HepG2 (cell line): ENCODE data around the gene GLDN. TPM values are rescaled to one million over a fixed set of nuclear protein-coding genes. Genes with fewer than 3 reads are reported as not detected.

ENCODE experiments used
- EP300 ChIP-seq, 3 experiments: sonication (generic) in 1 of 3; formaldehyde crosslinking in 1 of 3; IDR thresholded peaks; 2 replicates each; pipeline versions ENCODE4 v1.5.1 to v1.6.1; 2011 to 2020; ENCODE audit warnings: low read depth in 2 of 3, low read length in 2 of 3, borderline replicate concordance in 1 of 3, improper control_type of control experiment in 1 of 3, mild to moderate bottlenecking in 1 of 3, missing genetic modification reagents in 1 of 3, moderate library complexity in 1 of 3
- FOXJ3 ChIP-seq: sonication (generic); formaldehyde crosslinking; IDR thresholded peaks from 2 replicates; pipeline ENCODE4 v1.4.0; 2020; ENCODE audit warnings: missing genetic modification reagents, mild to moderate bottlenecking, borderline replicate concordance
- GATA4 ChIP-seq: sonication (generic); IDR thresholded peaks from 2 replicates; pipeline ENCODE4 v1.6.1; 2016; ENCODE audit warnings: antibody characterized with exemption, low read depth, borderline replicate concordance
- MEF2D ChIP-seq: sonication (generic); formaldehyde crosslinking; IDR thresholded peaks from 2 replicates; pipeline ENCODE4 v1.5.1; 2020; ENCODE audit warnings: mild to moderate bottlenecking, missing genetic modification reagents
- NFKBIZ ChIP-seq: IDR thresholded peaks from 2 replicates; pipeline ENCODE4 v1.6.1; 2018; ENCODE audit warnings: missing genetic modification reagents, missing compliant biosample characterization
- SMC3 ChIP-seq: IDR thresholded peaks from 2 replicates; pipeline ENCODE4 v1.6.1; 2011; ENCODE audit warnings: low read length, improper control_type of control experiment
- TMF1 ChIP-seq: sonication (generic); formaldehyde crosslinking; IDR thresholded peaks from 2 replicates; pipeline ENCODE4 v1.8.1; 2022; ENCODE audit warnings: low read depth, missing genetic modification reagents
- ZBTB8A ChIP-seq: sonication (generic); formaldehyde crosslinking; IDR thresholded peaks from 2 replicates; pipeline ENCODE4 v1.4.0; 2020; ENCODE audit warnings: mild to moderate bottlenecking, low read depth, missing genetic modification reagents, borderline replicate concordance
- ZC3H4 ChIP-seq: sonication (generic); formaldehyde crosslinking; IDR thresholded peaks from 2 replicates; pipeline ENCODE4 v1.4.0; 2020; ENCODE audit warnings: missing genetic modification reagents, borderline replicate concordance
- ZNF235 ChIP-seq: sonication (generic); formaldehyde crosslinking; IDR thresholded peaks from 2 replicates; pipeline ENCODE4 v1.8.1; 2023; ENCODE audit warnings: mild to moderate bottlenecking, missing genetic modification reagents, borderline replicate concordance
- ZNF33A ChIP-seq: sonication (generic); formaldehyde crosslinking; IDR thresholded peaks from 2 replicates; pipeline ENCODE4 v1.5.1; 2020; ENCODE audit warnings: missing genetic modification reagents, mild to moderate bottlenecking, moderate library complexity, borderline replicate concordance
- ZNF605 ChIP-seq: sonication (generic); formaldehyde crosslinking; IDR thresholded peaks from 2 replicates; pipeline ENCODE4 v1.8.0; 2022; ENCODE audit warnings: mild to moderate bottlenecking, missing genetic modification reagents
- ZNF619 ChIP-seq: sonication (generic); formaldehyde crosslinking; IDR thresholded peaks from 2 replicates; pipeline ENCODE4 v1.4.0; 2020; ENCODE audit warnings: mild to moderate bottlenecking, missing genetic modification reagents
- ZNF709 ChIP-seq: sonication (generic); formaldehyde crosslinking; IDR thresholded peaks from 2 replicates; pipeline ENCODE4 v1.5.0; 2020; ENCODE audit warnings: mild to moderate bottlenecking, missing genetic modification reagents
- ZNF788 ChIP-seq: sonication (generic); formaldehyde crosslinking; IDR thresholded peaks from 2 replicates; pipeline ENCODE4 v1.5.0; 2020; ENCODE audit warnings: mild to moderate bottlenecking, missing genetic modification reagents, borderline replicate concordance
- polyA plus RNA-seq, 8 experiments: library from polyadenylated mRNA; depleted of rRNA in 3 of 8; stranded (reverse) in 7 of 8; unstranded in 1 of 8; fragments of >200 nt; fragmentation: Illumina TruSeq in 4 of 8; extraction: Trizol in 4 of 8; gene quantifications; 2 replicates each; pipeline versions ENCODE4 v1.2.1 to v1.2.3, GENCODE V29; 2011 to 2016; ENCODE audit warnings: low read depth in 4 of 8, missing spikeins in 1 of 8, mixed read lengths in 1 of 8; ENCODE audit not compliant: insufficient read depth in 1 of 8
- total RNA-seq, 5 experiments: library from RNA; depleted of rRNA; stranded (reverse); fragments of >200 nt; fragmentation: Illumina TruSeq; extraction: Trizol; gene quantifications; 2 replicates each; pipeline ENCODE4 v1.2.3, GENCODE V29; 2016; ENCODE audit warnings: low read depth in 1 of 5
- TF ChIP-seq, protein P1 (sequence below): IDR thresholded peaks from 2 replicates; pipeline ENCODE4 v1.6.1; 2018; ENCODE audit warnings: missing genetic modification reagents
- TF ChIP-seq, protein P2 (sequence below): sonication (generic); formaldehyde crosslinking; IDR thresholded peaks from 2 replicates; pipeline ENCODE4 v1.4.0; 2020; ENCODE audit warnings: missing genetic modification reagents
- TF ChIP-seq, protein P3 (sequence below): sonication (generic); formaldehyde crosslinking; IDR thresholded peaks from 2 replicates; pipeline ENCODE4 v1.4.0; 2020; ENCODE audit warnings: mild to moderate bottlenecking, missing genetic modification reagents

Gene GLDN
- total and polyA plus RNA-seq, 2 of the 13 experiments (the other 11 are each of a cell fraction or from before 2014, with no cell fraction given): 0.86 to 1.0 TPM

DNA sequence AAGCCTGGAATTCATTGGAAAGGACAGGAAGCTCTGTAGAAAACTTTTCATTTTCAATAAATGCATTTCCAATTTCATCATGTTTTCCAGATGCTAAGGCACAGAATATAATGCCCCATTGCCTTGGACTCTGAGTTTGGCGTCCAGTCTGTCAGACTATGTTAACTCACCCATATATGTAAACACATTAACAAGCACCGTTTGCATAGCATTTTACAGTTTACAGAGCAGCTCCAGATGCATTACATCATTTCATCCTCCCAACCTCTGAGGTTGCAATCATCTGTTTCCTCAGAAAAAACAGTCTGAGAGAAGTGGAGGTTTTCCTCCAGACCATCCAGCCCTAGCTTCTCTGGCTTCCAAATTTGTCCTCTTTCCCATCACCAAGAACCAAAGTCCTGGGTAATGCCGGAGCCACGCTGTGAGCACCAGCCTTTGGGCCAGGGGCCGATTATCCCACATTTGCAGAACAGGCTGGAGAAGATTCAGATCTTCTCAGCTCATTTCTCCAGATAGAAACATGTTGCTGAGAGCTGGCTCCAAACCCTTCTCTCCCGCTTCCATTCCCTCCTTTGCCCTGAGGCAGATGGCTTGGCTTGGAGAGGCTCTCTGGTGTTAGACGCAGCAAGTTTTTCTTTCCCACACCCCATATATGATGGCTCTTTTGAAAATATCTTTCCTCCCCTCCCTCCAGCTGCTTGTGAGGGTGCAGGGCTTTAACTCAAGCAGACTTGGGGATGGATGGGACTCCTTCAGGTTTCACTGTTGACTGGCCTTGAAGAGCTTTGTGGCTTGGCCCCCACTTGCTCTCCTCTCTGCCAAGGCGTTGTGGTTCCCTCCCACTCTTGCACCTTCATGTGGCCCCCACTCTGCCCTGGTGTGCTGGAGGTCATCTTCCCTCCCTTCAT is 29.0 kb upstream of the GLDN start (continued):
- TF ChIP-seq TMF1 (CRISPR knock-in tag) (no peak), NFKBIZ (CRISPR knock-in tag) (0 out of 2 replicates have a peak, but pooled peaks have one; percentile 39), ZNF709 (no peak), MEF2D (CRISPR knock-in tag) (no peak), ZNF605 (CRISPR knock-in tag) (no peak), EP300 (IDR thresholded peaks at IDR 0.05; ENCODE audit: low read depth in 2 of 2, low read length in 2 of 2) (peak in 1 of 2 experiments; percentile 81; a peak in 3 of 4 replicates), EP300 (CRISPR knock-in tag; IDR thresholded peaks at IDR 0.05; ENCODE audit: borderline replicate concordance) (peak; percentile 59; the same call in 1 of the 2 replicates), FOXJ3 (peak; percentile 54; the same call in 1 of the 2 replicates), SMC3 (0 out of 2 replicates have a peak, but pooled peaks have one; percentile 5), ZNF619 (CRISPR knock-in tag) (no peak), ZNF788 (CRISPR knock-in tag) (no peak; the same call in 1 of the 2 replicates), GATA4 (no peak), ZC3H4 (CRISPR knock-in tag) (0 out of 2 replicates have a peak, but pooled peaks have one; percentile 13), ZNF33A (CRISPR knock-in tag) (no peak; the same call in 1 of the 2 replicates), ZBTB8A (CRISPR knock-in tag) (no peak), ZNF235 (CRISPR knock-in tag) (no peak)
- TF ChIP-seq, protein P1, sequence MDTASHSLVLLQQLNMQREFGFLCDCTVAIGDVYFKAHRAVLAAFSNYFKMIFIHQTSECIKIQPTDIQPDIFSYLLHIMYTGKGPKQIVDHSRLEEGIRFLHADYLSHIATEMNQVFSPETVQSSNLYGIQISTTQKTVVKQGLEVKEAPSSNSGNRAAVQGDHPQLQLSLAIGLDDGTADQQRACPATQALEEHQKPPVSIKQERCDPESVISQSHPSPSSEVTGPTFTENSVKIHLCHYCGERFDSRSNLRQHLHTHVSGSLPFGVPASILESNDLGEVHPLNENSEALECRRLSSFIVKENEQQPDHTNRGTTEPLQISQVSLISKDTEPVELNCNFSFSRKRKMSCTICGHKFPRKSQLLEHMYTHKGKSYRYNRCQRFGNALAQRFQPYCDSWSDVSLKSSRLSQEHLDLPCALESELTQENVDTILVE (CRISPR knock-in tag): no peak
- TF ChIP-seq, protein P2, sequence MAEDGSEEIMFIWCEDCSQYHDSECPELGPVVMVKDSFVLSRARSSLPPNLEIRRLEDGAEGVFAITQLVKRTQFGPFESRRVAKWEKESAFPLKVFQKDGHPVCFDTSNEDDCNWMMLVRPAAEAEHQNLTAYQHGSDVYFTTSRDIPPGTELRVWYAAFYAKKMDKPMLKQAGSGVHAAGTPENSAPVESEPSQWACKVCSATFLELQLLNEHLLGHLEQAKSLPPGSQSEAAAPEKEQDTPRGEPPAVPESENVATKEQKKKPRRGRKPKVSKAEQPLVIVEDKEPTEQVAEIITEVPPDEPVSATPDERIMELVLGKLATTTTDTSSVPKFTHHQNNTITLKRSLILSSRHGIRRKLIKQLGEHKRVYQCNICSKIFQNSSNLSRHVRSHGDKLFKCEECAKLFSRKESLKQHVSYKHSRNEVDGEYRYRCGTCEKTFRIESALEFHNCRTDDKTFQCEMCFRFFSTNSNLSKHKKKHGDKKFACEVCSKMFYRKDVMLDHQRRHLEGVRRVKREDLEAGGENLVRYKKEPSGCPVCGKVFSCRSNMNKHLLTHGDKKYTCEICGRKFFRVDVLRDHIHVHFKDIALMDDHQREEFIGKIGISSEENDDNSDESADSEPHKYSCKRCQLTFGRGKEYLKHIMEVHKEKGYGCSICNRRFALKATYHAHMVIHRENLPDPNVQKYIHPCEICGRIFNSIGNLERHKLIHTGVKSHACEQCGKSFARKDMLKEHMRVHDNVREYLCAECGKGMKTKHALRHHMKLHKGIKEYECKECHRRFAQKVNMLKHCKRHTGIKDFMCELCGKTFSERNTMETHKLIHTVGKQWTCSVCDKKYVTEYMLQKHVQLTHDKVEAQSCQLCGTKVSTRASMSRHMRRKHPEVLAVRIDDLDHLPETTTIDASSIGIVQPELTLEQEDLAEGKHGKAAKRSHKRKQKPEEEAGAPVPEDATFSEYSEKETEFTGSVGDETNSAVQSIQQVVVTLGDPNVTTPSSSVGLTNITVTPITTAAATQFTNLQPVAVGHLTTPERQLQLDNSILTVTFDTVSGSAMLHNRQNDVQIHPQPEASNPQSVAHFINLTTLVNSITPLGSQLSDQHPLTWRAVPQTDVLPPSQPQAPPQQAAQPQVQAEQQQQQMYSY (CRISPR knock-in tag): no peak
- TF ChIP-seq, protein P3, sequence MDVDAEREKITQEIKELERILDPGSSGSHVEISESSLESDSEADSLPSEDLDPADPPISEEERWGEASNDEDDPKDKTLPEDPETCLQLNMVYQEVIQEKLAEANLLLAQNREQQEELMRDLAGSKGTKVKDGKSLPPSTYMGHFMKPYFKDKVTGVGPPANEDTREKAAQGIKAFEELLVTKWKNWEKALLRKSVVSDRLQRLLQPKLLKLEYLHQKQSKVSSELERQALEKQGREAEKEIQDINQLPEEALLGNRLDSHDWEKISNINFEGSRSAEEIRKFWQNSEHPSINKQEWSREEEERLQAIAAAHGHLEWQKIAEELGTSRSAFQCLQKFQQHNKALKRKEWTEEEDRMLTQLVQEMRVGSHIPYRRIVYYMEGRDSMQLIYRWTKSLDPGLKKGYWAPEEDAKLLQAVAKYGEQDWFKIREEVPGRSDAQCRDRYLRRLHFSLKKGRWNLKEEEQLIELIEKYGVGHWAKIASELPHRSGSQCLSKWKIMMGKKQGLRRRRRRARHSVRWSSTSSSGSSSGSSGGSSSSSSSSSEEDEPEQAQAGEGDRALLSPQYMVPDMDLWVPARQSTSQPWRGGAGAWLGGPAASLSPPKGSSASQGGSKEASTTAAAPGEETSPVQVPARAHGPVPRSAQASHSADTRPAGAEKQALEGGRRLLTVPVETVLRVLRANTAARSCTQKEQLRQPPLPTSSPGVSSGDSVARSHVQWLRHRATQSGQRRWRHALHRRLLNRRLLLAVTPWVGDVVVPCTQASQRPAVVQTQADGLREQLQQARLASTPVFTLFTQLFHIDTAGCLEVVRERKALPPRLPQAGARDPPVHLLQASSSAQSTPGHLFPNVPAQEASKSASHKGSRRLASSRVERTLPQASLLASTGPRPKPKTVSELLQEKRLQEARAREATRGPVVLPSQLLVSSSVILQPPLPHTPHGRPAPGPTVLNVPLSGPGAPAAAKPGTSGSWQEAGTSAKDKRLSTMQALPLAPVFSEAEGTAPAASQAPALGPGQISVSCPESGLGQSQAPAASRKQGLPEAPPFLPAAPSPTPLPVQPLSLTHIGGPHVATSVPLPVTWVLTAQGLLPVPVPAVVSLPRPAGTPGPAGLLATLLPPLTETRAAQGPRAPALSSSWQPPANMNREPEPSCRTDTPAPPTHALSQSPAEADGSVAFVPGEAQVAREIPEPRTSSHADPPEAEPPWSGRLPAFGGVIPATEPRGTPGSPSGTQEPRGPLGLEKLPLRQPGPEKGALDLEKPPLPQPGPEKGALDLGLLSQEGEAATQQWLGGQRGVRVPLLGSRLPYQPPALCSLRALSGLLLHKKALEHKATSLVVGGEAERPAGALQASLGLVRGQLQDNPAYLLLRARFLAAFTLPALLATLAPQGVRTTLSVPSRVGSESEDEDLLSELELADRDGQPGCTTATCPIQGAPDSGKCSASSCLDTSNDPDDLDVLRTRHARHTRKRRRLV (CRISPR knock-in tag): no peak
